ENCODE data around the gene IGSF11. TPM values are rescaled to one million over a fixed set of nuclear protein-coding genes. Genes with fewer than 3 reads are reported as not detected.
"Not testable (repeated sequence)": the region's sequence is repeated elsewhere in the genome, so short reads cannot be mapped to it uniquely, and the experiment has no call there.

IGSF11 gene
- total RNA-seq = 0.08 TPM

DNA sequence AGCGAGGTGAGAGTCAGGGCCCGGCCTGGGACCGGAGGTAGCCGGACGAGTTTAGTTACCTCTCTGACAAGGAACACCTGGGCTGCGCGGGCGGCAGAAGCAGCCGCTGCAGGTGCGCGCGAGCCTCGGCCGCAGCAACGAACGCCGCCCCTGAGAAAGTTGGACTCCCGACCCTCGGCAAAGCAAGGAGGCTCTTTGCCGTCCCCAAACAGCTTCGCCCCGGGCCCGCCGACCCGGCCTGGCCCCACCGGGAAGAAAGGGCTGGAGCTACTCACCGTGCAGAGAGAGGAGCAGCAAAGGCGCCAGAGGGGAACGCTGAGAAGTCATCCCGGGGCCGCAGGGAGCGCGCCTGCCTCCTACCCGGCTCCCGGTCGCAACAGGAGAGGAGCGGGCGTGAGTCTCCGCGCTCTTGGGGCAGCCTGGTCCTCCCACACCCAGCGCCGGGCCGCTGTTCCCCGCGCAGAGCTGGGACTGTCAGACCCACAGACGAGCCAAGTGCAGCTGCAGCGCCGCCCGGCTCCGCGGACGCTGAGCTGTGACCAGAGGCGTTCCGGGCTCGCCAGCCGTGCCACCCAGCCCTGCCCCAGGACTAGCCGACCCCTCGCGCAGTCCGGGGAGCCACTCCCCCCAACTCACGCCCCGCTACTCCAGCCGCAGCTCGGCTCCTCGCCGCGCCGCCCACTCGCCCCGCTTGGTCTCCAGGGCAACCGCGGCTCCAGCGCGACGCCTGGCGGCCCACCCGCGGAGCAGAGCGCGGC is at the start of gene IGSF11:
Gene IGSF11, minus strand, starts transcription at position 591 of the 758 bp plus-strand sequence. Its CDS starts 264 bp downstream, at position 327.
- DNase-seq (ENCODE audit: low spot score) (peak; percentile 51), ATAC-seq (peak; percentile 95)

DNA sequence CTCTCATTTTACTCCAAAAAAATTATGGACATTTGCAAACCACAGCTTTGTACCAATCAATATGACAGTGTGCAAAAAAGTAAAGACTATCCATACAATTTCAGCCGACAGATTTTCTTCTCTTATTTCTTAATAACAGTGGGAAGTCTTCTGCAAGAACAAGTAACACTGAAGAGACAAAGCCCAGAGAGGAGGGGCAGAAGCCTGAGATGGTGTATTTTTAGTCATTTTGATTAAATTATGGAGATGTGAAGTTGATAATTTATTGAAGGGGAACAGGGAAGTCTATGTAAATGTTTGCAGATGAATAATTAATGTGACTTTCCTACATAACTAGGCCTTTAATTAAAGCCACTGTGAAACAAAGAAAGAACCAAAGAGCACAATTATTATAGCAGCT is 45.7 kb upstream of the IGSF11 start:
- DNase-seq (ENCODE audit: low spot score) (no peak), ATAC-seq (no peak)

GRCh38 chr3:119073258-119074001 is 38.8 kb upstream of the IGSF11 start:
- ATAC-seq (no peak), DNase-seq (ENCODE audit: low spot score) (no peak)

DNA sequence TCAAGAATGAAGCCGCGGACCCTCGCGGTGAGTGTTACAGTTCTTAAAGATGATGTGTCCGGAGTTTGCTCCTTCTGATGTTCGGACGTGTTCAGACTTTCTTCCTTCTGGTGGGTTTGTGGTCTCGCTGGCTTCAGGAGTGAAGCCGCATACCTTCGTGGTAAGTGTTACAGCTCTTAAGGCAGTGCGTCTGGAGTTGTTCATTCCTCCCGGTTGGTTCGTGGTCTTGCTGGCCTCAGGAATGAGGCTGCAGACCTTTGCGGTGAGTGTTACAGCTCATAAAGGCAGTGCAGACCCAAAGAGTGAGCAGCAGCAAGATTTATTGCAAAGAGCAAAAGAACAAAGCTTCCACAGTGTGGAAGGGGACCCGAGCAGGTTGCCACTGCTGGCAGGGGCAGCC is 37.8 kb upstream of the IGSF11 start:
- DNase-seq (ENCODE audit: low spot score) = not testable (repeated sequence)

DNA sequence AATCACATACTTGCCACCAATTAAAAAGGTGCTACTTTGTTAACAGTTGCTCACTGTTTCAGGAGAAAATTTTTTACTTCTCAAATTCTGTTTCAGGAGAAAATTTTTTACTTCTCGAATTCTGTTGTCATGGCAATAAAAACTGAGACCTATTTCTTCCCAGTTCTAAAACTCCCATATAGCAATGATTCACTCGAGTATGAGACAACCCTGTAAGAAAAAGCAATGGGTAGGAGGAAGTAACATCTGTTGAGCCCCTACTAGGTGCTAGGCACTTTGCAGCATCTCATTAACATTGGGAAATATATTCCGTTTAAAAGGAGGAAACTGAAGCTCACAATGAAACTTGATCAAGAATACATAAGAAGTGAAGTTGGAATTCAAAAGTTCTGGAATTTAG is 35.1 kb upstream of the IGSF11 start:
- ATAC-seq (no peak), DNase-seq (ENCODE audit: low spot score) (no peak)

More for the DNA sequence above, 37.8 kb upstream of the IGSF11 start:
- ATAC-seq = not testable (repeated sequence)

DNA sequence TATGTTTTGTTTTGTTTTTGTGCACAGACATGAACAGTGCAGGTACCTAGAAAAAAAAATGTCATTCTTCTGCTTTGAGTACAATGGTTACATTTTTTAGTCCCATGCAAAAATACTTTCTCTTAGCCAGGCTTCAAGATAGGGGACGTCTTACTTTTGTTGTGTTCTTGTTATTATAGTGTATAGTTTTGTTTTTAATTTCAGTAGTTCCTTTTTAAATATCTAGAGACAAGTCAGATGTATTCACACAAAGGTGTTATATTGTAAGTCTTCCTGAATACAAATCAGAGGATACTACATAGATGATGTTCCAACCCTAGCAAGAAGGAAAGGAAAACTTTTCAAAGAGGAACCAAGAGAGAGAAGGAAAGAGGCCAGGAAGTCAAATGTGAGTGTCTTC is 28.8 kb upstream of the IGSF11 start:
- DNase-seq (ENCODE audit: low spot score) = no peak
- no peak for ATAC-seq

DNA sequence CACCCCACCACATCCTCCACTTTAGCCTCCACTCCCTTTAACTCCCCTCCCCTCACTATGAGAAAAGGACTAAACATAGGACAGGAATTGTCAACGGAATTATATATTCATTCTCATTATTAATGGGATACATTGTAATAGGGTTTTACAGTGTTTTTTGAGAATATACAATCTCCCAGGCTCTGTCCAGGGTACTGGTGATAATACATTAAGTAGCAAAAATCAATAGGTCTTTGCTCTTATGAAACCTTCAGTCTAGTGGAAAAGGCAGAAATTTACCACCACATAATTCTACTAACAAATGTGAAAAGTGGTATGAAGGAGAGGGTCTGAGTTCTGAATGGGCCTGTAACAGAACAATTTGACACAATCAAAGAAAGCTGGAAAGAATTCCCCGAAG is 28.2 kb upstream of the IGSF11 start:
- DNase-seq (ENCODE audit: low spot score) = no peak
- no peak for ATAC-seq

DNA sequence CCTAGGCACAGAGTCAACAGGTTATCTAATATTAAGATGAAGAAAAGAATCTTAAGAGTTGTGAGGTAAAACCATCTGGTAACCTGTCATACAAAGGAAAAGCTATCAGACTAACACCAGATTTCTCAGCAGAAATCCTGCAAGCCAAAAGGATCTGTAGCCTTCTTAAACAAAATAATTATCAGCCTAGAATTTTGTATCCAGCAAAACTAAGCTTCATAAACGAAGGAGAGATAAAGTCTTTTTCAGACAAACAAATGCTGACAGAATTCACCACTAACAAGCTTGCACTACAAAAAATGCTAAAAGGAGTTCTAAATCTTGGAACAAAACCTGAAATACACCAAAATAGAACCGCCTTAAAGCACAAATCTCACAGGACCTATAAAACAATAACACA is 9.9 kb upstream of the IGSF11 start:
- DNase-seq (ENCODE audit: low spot score) = no peak
- no peak for ATAC-seq

GRCh38 chr3:119042162-119042561 is 7.5 kb upstream of the IGSF11 start:
- ATAC-seq (no peak), DNase-seq (ENCODE audit: low spot score) (no peak)

DNA sequence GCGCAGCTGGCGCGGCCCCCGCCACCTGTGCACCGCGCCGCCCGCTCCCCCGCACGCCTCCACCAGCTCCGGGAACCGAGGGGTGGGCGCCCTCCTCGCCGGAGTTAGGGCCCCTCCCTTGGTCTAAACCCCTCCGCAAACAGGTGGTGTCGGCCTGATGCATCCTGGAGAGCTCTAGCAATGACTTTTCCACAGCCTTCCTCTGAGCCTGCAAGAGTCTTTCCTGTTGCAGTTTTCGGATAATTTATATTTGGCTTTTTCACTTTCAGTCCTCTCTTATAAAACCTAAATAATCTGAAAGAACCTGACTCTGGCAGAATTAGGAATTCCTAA is 334 bp upstream of the IGSF11 start:
- DNase-seq (ENCODE audit: low spot score) (no peak), ATAC-seq (no peak)

DNA sequence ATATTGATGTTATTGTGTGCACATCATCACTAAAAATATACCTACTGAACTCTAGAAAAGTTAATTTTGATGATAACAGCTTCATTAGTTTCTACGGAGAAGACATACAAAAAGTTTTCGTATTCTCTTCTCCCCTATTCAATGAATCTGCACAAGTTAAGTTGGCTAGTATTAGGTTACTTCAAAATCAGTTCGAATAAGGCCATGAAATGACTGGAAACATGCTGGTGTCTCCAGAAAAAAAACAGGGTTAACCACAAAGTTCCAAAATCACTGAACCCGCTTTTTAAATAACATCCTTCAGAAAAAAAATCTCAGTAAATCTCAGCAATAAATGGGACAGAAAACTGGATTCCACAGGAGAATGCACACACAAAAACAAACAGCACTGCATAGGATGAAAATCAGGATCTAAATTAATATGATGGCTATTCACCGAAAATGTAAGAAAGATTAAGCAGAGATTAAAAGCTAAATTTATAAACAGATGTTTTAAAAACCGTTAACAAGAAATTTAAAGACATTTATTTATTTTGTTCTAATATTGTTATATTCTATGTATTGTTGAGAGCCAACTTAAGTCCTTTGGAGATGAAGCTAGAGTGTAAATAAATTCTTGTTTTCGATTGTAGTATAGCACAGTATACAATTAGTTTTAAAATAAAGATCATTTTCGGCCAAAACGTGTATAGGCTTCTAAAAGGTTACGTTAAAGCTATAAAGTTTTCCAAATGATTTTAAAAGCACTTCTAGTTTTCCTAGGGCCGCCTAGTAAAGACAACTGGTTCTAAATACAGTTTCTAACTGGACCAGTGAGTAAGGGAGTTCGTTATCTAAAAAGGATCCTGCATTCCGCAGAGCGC is 1.0 kb downstream of the IGSF11 start:
- no peak for DNase-seq (ENCODE audit: low spot score)
- ATAC-seq = no peak

GRCh38 chr3:119025171-119025795 is 9.4 kb downstream of the IGSF11 start:
- ATAC-seq (no peak), DNase-seq (ENCODE audit: low spot score) (no peak)

DNA sequence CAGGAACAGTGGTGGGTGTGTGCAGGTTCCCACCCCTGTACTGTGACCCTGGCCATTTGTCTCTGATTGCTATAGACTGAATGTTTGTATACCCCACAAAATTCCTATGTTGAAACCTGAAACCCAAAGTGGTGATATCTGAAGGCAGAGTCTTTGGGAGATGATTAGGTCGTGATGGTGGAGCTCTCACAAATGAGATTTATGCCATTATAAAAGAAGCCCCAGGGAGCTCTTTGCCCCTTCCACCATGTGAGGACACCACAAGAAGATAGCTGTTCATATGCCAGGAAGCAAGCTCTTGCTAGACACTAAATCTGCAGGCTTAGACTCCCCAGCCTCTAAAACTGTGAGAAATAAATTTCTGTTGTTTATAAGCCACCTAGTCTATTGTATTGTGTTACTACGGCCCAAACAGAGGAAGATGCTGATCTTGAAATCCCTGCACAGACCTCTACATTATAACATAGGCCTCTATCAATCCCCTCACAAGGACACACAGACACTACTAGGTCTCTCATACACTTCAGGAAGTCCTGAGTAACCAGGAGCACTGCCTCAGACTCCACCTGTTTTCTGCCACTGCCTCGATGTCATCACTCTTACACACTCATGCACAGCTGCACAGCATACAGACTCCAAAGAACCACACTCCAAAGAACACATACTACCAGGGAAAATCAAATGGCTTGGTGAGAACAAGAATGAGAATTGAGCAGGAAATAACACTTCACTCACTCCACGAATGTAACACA is 14.7 kb downstream of the IGSF11 start:
- DNase-seq (ENCODE audit: low spot score) (no peak), ATAC-seq (no peak)

DNA sequence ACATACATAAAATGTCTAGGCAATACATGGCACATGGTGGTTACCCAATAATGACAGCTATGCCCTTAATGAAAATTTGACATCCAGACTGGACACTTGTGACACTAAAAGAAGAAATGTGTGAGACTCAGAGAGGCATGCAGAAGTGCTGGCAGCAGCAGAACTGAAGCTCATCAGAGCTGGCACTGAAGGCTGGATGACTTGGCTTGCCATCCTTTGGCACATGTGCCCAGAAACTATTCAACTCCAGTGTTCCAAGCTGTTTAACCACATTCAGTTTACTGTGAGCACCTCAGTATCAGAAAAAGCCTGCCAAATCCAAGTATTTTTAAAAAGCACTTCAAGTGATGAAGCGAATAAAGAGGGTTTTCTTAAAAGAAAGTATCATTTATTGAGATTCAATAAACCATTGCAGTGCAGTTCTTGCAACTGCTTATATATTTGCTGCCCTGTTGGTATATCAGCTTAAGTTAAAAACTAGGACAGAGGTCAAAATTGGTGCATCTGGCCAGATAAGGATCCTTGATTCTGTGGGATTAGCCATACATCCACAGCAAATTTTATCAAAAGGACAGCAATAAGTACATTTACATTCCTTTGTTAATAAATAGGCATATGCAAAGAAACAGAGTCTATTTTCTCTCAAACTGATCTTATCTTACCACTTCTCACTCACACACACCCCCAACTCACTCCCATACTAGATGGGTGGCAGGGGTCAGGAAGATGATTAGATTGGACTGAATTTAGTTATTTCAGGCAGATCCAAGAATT is 15.8 kb downstream of the IGSF11 start:
- ATAC-seq = peak; percentile 40

GRCh38 chr3:119015942-119016341 is 18.7 kb downstream of the IGSF11 start:
- no peak for ATAC-seq
- no peak for DNase-seq (ENCODE audit: low spot score)

More for the DNA sequence above, 15.8 kb downstream of the IGSF11 start:
- DNase-seq (ENCODE audit: low spot score) = no peak

DNA sequence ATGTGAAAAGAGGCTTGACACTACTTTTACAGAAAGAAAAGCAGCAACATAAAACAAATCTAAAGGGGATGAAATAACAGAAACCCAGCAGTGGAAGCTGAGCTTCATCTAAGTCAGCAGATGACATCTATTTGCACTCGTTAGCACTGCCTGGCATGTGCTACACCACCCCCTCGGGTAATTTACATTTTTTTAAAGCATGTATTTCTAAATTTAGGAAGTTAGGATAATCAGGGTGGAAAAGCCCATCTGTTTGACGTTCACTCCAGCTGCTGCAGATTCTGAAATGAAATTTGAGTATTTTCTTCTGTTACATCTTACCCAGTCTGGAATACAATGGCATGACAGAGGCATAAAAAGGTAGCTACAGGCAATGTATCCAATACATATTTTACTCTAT is 20.7 kb downstream of the IGSF11 start:
- DNase-seq (ENCODE audit: low spot score) (no peak), ATAC-seq (no peak)

- ATAC-seq = no peak
- no peak for DNase-seq (ENCODE audit: low spot score)
Observed at GRCh38 chr3:119011528-119011927, 23.1 kb downstream of the IGSF11 start.

- no peak for ATAC-seq
- DNase-seq (ENCODE audit: low spot score) = no peak
Observed at GRCh38 chr3:118997190-118997589, 37.5 kb downstream of the IGSF11 start.

GRCh38 chr3:118991775-118992174 is 42.9 kb downstream of the IGSF11 start:
- ATAC-seq (peak; percentile 68), DNase-seq (ENCODE audit: low spot score) (no peak)

Data from left lobe of liver (tissue), 2 donors.